MM.1S (cell line): Measurements from ENCODE around the gene DPCD.

Experiments used
- CTCF ChIP-seq: fragments of 300-600 bp; sonication (generic); IDR thresholded peaks from 2 replicates; pipeline ENCODE4 v1.5.1; 2016; ENCODE audit warnings: antibody characterized with exemption, low read length, mixed read lengths
- EZH2 ChIP-seq: fragments of 300-600 bp; sonication (generic); optimal IDR thresholded peaks from 2 replicates; pipeline ENCODE3; 2017; ENCODE audit warnings: low read depth, mild to moderate bottlenecking, antibody characterized with exemption, low read length, mixed read lengths
- EZH2phosphoT487 ChIP-seq: fragments of 300-600 bp; sonication (generic); IDR thresholded peaks from 2 replicates; pipeline ENCODE4 v1.6.1; 2018; ENCODE audit warnings: antibody characterized with exemption, low read length

- TF ChIP-seq EZH2: no peak
- no peak for TF ChIP-seq CTCF
- no peak for TF ChIP-seq EZH2phosphoT487
These were observed 67.4 kb downstream of the DPCD start for GRCh38 chr10:101655570-101655969.
